CD4-positive, alpha-beta T cell treated with Interleukin-21 for 1 hour (primary cell): Measurements from ENCODE around the gene AIG1.
"Not testable (repeated sequence)": the region's sequence is repeated elsewhere in the genome, so short reads cannot be mapped to it uniquely, and the experiment has no call there.

Source experiments
- DNase-seq: peaks from one replicate; pipeline ENCODE4 v3.0.0-alpha.2; 2020

AIG1 gene

GRCh38 chr6:143337201-143337949 is 276.7 kb downstream of the AIG1 start:
- peak; percentile 36 for DNase-seq

GRCh38 chr6:143339223-143339622 is 278.5 kb downstream of the AIG1 start:
- no peak for DNase-seq

- DNase-seq: not testable (repeated sequence)
These were observed 284.8 kb downstream of the AIG1 start for GRCh38 chr6:143345477-143345876.

GRCh38 chr6:143346004-143346403 is 285.3 kb downstream of the AIG1 start:
- DNase-seq: no peak

GRCh38 chr6:143348531-143348930 is 287.8 kb downstream of the AIG1 start:
- DNase-seq: no peak

GRCh38 chr6:143349530-143349929 is 288.8 kb downstream of the AIG1 start:
- no peak for DNase-seq

- no peak for DNase-seq
These were observed 295.6 kb downstream of the AIG1 start for GRCh38 chr6:143356101-143356880.

GRCh38 chr6:143357152-143357551 is 296.5 kb downstream of the AIG1 start:
- DNase-seq: no peak

GRCh38 chr6:143357561-143358255 is 297.0 kb downstream of the AIG1 start:
- no peak for DNase-seq

- DNase-seq: no peak
These were observed 301.0 kb downstream of the AIG1 start for GRCh38 chr6:143361536-143362191.

- DNase-seq: no peak
These were observed 301.5 kb downstream of the AIG1 start for GRCh38 chr6:143362192-143362558.

GRCh38 chr6:143363299-143363698 is 302.6 kb downstream of the AIG1 start:
- no peak for DNase-seq

GRCh38 chr6:143368426-143368825 is 307.7 kb downstream of the AIG1 start:
- no peak for DNase-seq

- no peak for DNase-seq
These were observed 309.3 kb downstream of the AIG1 start for GRCh38 chr6:143369971-143370370.

- DNase-seq: no peak
These were observed 310.2 kb downstream of the AIG1 start for GRCh38 chr6:143370812-143371370.

GRCh38 chr6:143372199-143372882 is 311.7 kb downstream of the AIG1 start:
- no peak for DNase-seq

- no peak for DNase-seq
These were observed 313.3 kb downstream of the AIG1 start for GRCh38 chr6:143374014-143374413.

GRCh38 chr6:143375022-143375585 is 314.4 kb downstream of the AIG1 start:
- DNase-seq: no peak

- DNase-seq: no peak
These were observed 315.7 kb downstream of the AIG1 start for GRCh38 chr6:143376375-143376774.

GRCh38 chr6:143376861-143377260 is 316.2 kb downstream of the AIG1 start:
- DNase-seq: no peak

- DNase-seq: no peak
These were observed 324.9 kb downstream of the AIG1 start for GRCh38 chr6:143385636-143386035.

- DNase-seq: no peak
These were observed 329.6 kb downstream of the AIG1 start for GRCh38 chr6:143390278-143390677.
